Adipocyte (in vitro differentiated cells): ENCODE measurements around the gene PLXNA4.

ENCODE experiments used
- DNase-seq: peaks from one replicate; pipeline ENCODE4 v3.0.0-alpha.2; 2015; ENCODE audit warnings: low read depth
- H3K27me3 ChIP-seq: replicated peaks from 2 replicates; pipeline ENCODE4 v1.7.0; 2013; ENCODE audit warnings: mild to moderate bottlenecking, low read length, moderate library complexity; ENCODE audit not compliant: control insufficient read depth, insufficient read depth
- H3K36me3 ChIP-seq: 2 replicates; pipeline ENCODE4 v1.7.0; 2013; ENCODE audit warnings: low read length, mild to moderate bottlenecking, moderate library complexity; ENCODE audit not compliant: control insufficient read depth, insufficient read depth, severe bottlenecking
- H3K4me1 ChIP-seq: 2 replicates; pipeline ENCODE4 v1.7.0; 2013; ENCODE audit warnings: mild to moderate bottlenecking, low read length, moderate library complexity; ENCODE audit not compliant: control insufficient read depth, insufficient read depth
- H3K4me3 ChIP-seq: 2 replicates; pipeline ENCODE4 v1.7.0; 2013; ENCODE audit warnings: mild to moderate bottlenecking, low read length, moderate library complexity
- H3K9ac ChIP-seq: 2 replicates; pipeline ENCODE4 v1.7.0; 2013; ENCODE audit warnings: mild to moderate bottlenecking, low read length, moderate library complexity
- H3K9me3 ChIP-seq: 2 replicates; pipeline ENCODE4 v1.7.0; 2013; ENCODE audit warnings: mild to moderate bottlenecking, low read length, moderate library complexity; ENCODE audit not compliant: control insufficient read depth

The PLXNA4 gene

DNA sequence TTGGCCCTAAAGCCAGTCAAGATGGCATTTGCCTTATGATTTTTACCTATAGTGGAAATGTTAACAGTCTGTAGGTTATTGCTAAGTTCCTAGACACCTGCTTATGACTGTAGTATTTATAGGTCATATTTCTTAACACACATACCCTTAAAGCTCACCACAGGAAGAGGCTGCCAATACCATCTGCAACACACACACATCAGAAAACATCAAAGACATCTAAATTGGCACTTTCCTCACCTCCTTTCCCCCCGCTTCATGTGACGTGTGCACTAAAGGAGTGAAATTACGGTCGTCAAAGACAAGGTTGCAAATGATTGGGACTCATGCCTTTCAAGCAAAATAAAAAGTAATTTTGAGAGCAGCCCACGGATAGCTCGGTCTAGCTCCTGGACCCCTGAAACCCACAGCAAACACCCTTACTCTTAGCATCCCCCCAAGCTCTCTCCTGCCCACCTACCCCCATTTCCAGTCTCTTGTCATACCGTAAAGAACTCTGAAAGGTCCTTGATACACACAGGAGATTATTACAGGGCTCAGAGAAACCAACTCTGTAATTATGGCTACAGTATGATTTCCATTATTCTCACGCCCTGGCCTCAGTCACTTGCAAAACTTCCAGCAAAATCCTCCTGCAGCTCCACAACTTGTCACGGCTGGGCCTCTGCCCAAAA, 90.5 kb downstream of the PLXNA4 start:
- peaks cover 21% of the 10 kb centered on the region for H3K36me3 ChIP-seq
- no peaks in the 10 kb centered on the region for H3K9me3 ChIP-seq
- no peak for DNase-seq

DNA sequence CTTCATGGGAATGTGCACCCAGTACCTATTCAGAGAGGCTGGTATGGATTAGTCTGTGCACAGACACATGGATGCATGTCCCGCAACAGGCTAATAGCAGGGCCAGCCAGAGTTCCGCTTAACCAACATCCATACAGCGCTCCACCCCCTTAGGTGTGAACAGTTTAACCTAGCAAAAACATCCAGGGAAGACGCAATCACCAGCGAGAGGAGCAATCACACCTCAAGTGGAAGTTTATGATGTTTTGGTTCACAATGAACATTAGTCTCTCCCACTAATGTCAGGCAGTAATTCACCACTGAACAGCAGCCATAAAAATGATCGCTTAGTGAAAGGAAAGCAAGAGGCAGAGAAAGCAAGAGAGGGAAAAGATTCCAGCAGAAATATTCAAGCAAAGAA, 91.1 kb downstream of the PLXNA4 start:
- Histone ChIP-seq H3K9ac (peak overlapping the region; percentile 55), H3K9me3 (no peaks in the 10 kb centered on the region), H3K36me3 (peaks cover 21% of the 10 kb centered on the region), H3K4me1 (peaks cover 58% of the 10 kb centered on the region), H3K27me3 (no peaks in the 10 kb centered on the region), H3K4me3 (no peak overlapping the region)
- DNase-seq = no peak

More for the DNA sequence above, 90.5 kb downstream of the PLXNA4 start:
- Histone ChIP-seq H3K9ac (peak overlapping the region; percentile 55), H3K4me1 (peaks cover 53% of the 10 kb centered on the region), H3K4me3 (peak overlapping the region; percentile 28), H3K27me3 (no peaks in the 10 kb centered on the region)

DNA sequence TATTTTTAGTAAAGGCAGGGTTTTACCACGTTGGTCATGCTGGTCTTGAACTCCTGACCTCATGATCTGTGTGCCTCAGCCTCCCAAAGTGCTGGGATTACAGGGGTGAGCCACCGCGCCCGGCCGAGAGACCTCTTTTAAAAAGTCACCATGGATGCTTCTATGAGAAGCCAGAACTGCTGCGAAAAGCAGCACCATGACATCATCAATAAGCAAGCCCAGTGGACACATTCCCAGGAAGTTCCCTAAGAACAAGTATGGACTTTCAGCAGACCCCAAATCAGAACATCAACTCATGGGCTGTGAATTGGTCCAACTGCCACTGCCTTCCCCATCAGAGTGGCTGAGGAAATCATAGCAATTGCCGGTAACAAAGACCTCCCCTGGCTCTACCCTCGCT, 93.4 kb downstream of the PLXNA4 start:
- H3K4me3 ChIP-seq = no peak overlapping the region
- DNase-seq = no peak

DNA sequence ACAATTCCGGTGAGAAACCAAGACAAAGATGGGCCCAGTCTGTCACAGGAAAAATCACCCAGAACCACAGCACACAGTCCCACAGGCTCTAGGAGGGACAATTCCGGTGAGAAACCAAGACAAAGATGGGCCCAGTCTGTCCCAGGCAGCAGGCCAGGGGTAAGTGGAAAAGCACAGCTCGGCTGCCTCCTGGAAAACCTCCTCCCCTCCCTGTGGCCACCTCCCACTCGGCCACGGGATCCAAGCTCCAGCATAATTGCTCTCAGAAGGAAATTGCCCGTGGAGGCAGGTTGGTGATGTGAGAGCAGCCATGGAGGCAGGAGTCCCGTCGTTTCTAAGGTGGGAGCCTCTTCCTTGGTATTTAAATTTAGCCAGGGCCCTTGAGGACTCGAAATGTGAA, 95.7 kb downstream of the PLXNA4 start:
- Histone ChIP-seq H3K27me3 (no peaks in the 10 kb centered on the region), H3K4me3 (no peak overlapping the region), H3K4me1 (peaks cover 20% of the 10 kb centered on the region), H3K36me3 (peaks cover 8% of the 10 kb centered on the region), H3K9ac (no peak overlapping the region), H3K9me3 (no peaks in the 10 kb centered on the region)
- DNase-seq = no peak

More for the DNA sequence above, 93.4 kb downstream of the PLXNA4 start:
- no peak overlapping the region for H3K9ac ChIP-seq
- peaks cover 16% of the 10 kb centered on the region for H3K36me3 ChIP-seq
- no peaks in the 10 kb centered on the region for H3K27me3 ChIP-seq
- peaks cover 37% of the 10 kb centered on the region for H3K4me1 ChIP-seq
- no peaks in the 10 kb centered on the region for H3K9me3 ChIP-seq

DNA sequence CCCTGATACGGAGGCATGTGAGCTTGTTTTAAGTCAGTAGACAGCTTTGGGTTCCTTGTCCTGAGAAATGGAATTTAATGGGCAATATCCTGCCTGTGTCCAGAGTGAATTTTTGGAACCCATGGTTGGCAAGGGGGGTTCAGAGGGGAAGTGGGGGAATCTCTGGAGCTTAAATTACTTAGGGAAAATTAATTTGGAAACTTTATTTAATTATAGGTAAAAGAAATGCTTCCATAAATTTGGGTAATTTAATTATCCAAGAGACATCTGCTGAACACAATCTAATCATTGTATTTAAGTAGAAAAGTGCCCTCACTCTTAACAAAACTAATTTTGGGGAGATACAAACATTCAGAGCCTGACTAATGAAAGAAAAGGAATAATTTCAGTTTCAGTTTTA, 99.7 kb downstream of the PLXNA4 start:
- Histone ChIP-seq H3K9me3 (no peaks in the 10 kb centered on the region), H3K9ac (no peak overlapping the region), H3K4me3 (no peak overlapping the region), H3K27me3 (no peaks in the 10 kb centered on the region), H3K4me1 (peaks cover 48% of the 10 kb centered on the region), H3K36me3 (no peaks in the 10 kb centered on the region)
- DNase-seq = no peak

DNA sequence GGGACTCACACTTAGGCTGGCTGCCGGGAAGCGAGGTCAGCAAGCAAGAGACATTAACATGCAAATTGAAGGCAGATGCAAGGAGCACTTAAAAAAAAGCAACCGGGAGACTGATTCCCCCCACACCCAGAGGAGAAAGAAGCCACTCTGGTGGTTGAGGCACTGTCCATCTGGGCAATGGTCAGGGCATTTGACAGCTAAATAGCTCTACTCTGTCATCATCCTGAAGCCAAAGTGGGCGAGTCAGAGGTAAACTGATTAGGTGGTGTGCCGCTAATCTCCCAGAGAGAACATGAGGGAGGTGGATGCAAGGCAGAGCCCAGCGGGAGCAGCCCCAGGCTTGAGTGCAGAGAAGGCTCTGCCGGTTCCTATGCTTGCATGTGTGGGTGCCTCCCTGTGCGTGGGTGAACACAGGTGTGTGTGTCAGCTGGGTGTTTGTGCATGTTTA, 100.6 kb downstream of the PLXNA4 start:
- Histone ChIP-seq H3K9me3 (no peaks in the 10 kb centered on the region), H3K36me3 (no peaks in the 10 kb centered on the region), H3K27me3 (no peaks in the 10 kb centered on the region), H3K4me3 (no peak overlapping the region), H3K4me1 (peaks cover 46% of the 10 kb centered on the region), H3K9ac (no peak overlapping the region)
- DNase-seq = no peak

DNA sequence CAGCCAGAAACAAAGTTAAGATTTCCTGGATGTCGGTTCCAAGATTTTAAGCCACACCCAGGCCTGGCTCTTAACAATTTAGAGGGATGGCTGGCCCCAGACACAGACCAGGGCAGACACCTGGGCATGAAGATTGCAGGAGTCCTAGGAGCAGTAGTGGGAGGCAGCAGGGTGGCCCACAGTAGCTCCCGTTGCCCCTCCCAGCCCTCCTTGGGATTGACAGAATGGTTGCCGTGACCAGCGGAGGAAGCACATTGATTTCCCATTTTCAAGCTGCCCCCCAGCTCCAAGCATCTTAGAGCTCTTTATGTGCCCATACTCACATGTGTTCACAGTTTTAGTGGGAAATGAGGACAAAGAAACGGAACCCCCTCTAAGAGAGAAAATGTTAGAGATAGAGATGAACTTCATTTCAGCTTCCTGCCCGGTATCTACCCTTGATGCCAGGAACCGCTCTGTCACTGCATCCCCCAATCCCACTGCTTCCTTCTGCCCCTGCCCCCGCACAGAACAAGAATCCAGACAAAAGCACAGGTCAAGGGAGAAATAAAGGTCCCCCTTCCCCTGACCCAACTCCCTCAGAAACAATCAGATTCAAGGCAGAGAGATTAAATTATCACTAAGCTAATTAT, 101.1 kb downstream of the PLXNA4 start:
- H3K36me3 ChIP-seq = no peaks in the 10 kb centered on the region
- no peak for DNase-seq
- no peak overlapping the region for H3K4me3 ChIP-seq
- no peaks in the 10 kb centered on the region for H3K9me3 ChIP-seq
- H3K4me1 ChIP-seq = peaks cover 42% of the 10 kb centered on the region
- H3K27me3 ChIP-seq = no peaks in the 10 kb centered on the region
- H3K9ac ChIP-seq = no peak overlapping the region

DNA sequence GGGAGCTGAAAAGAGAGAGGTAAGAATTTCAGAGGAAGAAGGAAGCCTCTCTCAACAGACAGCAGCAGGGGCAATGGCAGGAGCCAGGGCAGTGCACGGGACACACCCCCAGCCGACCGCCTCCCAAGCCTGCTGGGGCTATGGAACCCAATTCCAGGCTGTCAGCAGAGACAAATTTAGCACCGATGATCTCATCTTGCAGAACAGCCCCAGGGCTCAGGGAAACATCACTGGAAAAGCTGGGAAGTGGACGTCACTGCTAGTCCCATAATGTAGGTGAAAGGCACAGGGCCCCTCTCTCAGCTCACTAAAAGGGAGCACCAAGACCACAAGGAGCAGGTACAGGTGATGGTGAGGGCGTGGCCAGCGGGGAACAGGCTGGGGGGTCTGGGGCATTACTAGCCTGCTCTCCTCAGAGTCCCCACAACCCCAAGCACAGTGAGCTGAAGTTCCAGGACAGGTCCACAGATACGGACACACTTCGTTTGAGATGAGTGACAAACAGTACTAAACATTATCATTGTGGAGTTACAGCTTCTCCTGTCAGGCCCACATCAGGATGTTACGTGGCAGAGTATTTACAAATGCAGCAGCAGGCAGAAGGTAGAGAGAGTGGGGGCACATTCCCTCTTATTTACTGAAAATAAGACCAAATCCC, 103.7 kb downstream of the PLXNA4 start:
- Histone ChIP-seq H3K36me3 (no peaks in the 10 kb centered on the region), H3K9ac (peak overlapping the region; percentile 15), H3K9me3 (no peaks in the 10 kb centered on the region), H3K27me3 (no peaks in the 10 kb centered on the region), H3K4me1 (peaks cover 52% of the 10 kb centered on the region), H3K4me3 (no peak overlapping the region)
- DNase-seq = peak; percentile 13

DNA sequence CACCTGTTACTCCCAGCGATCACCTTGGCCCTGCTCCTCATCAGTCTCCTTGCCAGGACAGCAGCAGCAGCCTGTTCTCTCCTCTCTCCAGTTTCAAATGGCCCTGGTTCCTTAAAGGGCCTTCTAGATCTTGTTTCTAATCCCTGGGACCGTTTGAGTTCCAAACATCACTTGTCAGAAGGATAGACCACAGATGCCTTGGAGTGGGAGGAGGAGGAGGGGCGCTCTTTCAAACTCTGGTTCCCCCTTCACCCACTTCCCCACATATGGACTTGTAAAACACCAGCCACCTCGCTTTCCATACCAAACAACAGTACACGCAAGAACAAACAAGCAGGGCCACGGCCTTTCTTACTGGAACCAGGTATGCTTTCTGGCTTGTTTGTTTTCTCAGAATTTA, 104.8 kb downstream of the PLXNA4 start:
- Histone ChIP-seq H3K9ac (peak overlapping the region; percentile 15), H3K36me3 (peaks cover 3% of the 10 kb centered on the region), H3K27me3 (no peaks in the 10 kb centered on the region), H3K9me3 (no peaks in the 10 kb centered on the region), H3K4me3 (no peak overlapping the region), H3K4me1 (peaks cover 52% of the 10 kb centered on the region)
- no peak for DNase-seq

DNA sequence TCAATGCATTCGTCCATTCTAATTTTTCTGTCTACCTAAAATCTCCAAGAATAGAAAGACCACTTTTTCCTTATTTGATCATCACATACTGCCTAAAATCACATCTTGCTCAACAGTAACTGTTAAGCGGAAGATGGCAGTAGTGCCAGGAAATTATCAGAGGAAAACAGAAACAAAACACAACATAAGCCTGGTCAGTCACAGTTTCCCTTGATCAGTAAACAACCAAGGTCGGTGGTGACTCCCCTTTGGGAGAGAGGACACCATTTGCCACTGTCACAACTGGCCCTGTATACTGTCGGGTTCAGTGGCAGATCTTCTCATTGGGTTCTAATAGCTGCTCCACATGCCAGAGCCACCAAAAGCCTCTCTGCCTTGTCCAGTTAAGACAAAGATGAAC, 106.6 kb downstream of the PLXNA4 start:
- H3K36me3 ChIP-seq = peaks cover 9% of the 10 kb centered on the region
- DNase-seq = no peak
- no peak overlapping the region for H3K9ac ChIP-seq
- peaks cover 48% of the 10 kb centered on the region for H3K4me1 ChIP-seq
- no peaks in the 10 kb centered on the region for H3K27me3 ChIP-seq
- no peaks in the 10 kb centered on the region for H3K9me3 ChIP-seq
- H3K4me3 ChIP-seq = no peak overlapping the region

DNA sequence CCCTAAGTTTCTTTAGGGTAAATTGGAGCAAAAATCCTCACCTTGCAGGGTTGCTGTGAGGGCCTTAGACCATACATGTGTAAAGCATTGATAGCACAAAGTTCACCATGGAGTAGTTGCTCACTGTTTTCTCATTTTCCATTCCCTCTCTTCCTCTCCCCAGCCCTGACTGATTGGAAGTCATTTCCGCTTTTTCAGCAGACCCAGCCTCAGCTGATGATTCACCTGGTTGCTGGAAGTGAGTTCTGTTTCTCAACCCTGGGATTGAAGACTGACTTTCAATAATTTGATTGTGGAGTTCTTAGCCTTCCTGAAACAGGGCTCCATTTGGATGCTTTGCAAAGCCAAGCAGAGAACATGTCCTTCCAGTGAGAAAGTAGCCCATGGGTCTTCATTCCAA, 107.0 kb downstream of the PLXNA4 start:
- Histone ChIP-seq H3K4me3 (no peak overlapping the region), H3K27me3 (no peaks in the 10 kb centered on the region), H3K4me1 (peaks cover 48% of the 10 kb centered on the region), H3K36me3 (peaks cover 9% of the 10 kb centered on the region), H3K9ac (no peak overlapping the region), H3K9me3 (no peaks in the 10 kb centered on the region)
- no peak for DNase-seq
